Liver (tissue), 9 donors: ENCODE measurements around the gene PRKCD. TPM values are rescaled to one million over a fixed set of nuclear protein-coding genes. Genes with fewer than 3 reads are reported as not detected.
A peak's percentile ranks its signal among the peaks of the same experiment; 100 is the strongest.

Source experiments
- DNase-seq: peaks from one replicate; pipeline ENCODE4 v3.0.0-alpha.2; 2017; ENCODE audit warnings: low spot score
- H3K27ac ChIP-seq, 2 donors: one replicate each; pipeline ENCODE4 v1.7.0; 2013; ENCODE audit warnings: inconsistent platforms in 2 of 2, low read length in 2 of 2, control low read depth in 1 of 2, low read depth in 1 of 2, mild to moderate bottlenecking in 1 of 2
- H3K27me3 ChIP-seq, 4 donors: one replicate each; pipeline versions ENCODE4 v1.6.1 to v1.7.0; 2013; ENCODE audit warnings: low read length in 3 of 4, inconsistent platforms in 1 of 4, mild to moderate bottlenecking in 1 of 4, moderate library complexity in 1 of 4; ENCODE audit not compliant: control insufficient read depth in 4 of 4, insufficient read depth in 4 of 4
- H3K36me3 ChIP-seq, 4 donors: one replicate each; pipeline versions ENCODE4 v1.6.1 to v1.7.0; 2013; ENCODE audit warnings: low read length in 3 of 4, mild to moderate bottlenecking in 3 of 4, low read depth in 1 of 4, moderate library complexity in 1 of 4; ENCODE audit not compliant: control insufficient read depth in 4 of 4, insufficient read depth in 3 of 4
- H3K4me1 ChIP-seq, 4 donors: one replicate each; pipeline versions ENCODE4 v1.6.1 to v1.7.0; 2013; ENCODE audit warnings: low read length in 3 of 4, mild to moderate bottlenecking in 3 of 4, moderate library complexity in 1 of 4; ENCODE audit not compliant: control insufficient read depth in 4 of 4, insufficient read depth in 4 of 4
- H3K4me3 ChIP-seq, 3 donors: one replicate each; pipeline versions ENCODE4 v1.6.1 to v1.7.0; 2013; ENCODE audit warnings: low read length in 3 of 3, control low read depth in 1 of 3, low read depth in 1 of 3, mild to moderate bottlenecking in 1 of 3
- H3K9ac ChIP-seq, 2 donors: one replicate each; pipeline ENCODE4 v1.7.0; 2013; ENCODE audit warnings: low read length in 2 of 2, mild to moderate bottlenecking in 2 of 2, moderate library complexity in 2 of 2, control low read depth in 1 of 2, low read depth in 1 of 2
- H3K9me3 ChIP-seq, 4 donors: one replicate each; pipeline versions ENCODE4 v1.6.1 to v1.7.0; 2013; ENCODE audit warnings: low read length in 3 of 4; ENCODE audit not compliant: control insufficient read depth in 4 of 4
- ATF3 ChIP-seq: IDR thresholded peaks from 2 replicates; pipeline ENCODE4 v1.6.1; 2016; ENCODE audit warnings: antibody characterized with exemption
- CTCF ChIP-seq: fragments of 150-350 bp; IDR thresholded peaks from 2 replicates; pipeline ENCODE4 v1.5.1; 2017; ENCODE audit warnings: improper control_type of control experiment, low read depth, low read length; ENCODE audit not compliant: missing input control
- FOXA1 ChIP-seq: IDR thresholded peaks from 2 replicates; pipeline ENCODE4 v1.6.1; 2016; ENCODE audit warnings: antibody characterized with exemption
- FOXA2 ChIP-seq: IDR thresholded peaks from 2 replicates; pipeline ENCODE4 v1.6.1; 2016; ENCODE audit warnings: antibody characterized with exemption
- GABPA ChIP-seq, 2 donors: IDR thresholded peaks in 1 of 2; conservative IDR thresholded peaks in 1 of 2; 2 replicates each; pipeline ENCODE4 v1.6.1; 2016; ENCODE audit warnings: antibody characterized with exemption in 2 of 2, mild to moderate bottlenecking in 1 of 2, moderate library complexity in 1 of 2
- HNF4A ChIP-seq, 2 donors: conservative IDR thresholded peaks; 2 replicates each; pipeline ENCODE4 v1.6.1; 2016; ENCODE audit warnings: antibody characterized with exemption in 2 of 2, mild to moderate bottlenecking in 2 of 2
- JUND ChIP-seq, 2 donors: IDR thresholded peaks; 2 replicates each; pipeline ENCODE4 v1.6.1; 2016; ENCODE audit warnings: antibody characterized with exemption in 2 of 2
- MAX ChIP-seq: IDR thresholded peaks from 2 replicates; pipeline ENCODE4 v1.6.1; 2016; ENCODE audit warnings: antibody characterized with exemption
- NR2F2 ChIP-seq: IDR thresholded peaks from 2 replicates; pipeline ENCODE4 v1.6.1; 2016; ENCODE audit warnings: antibody characterized with exemption
- REST ChIP-seq: IDR thresholded peaks from 2 replicates; pipeline ENCODE4 v1.6.1; 2016; ENCODE audit warnings: antibody characterized with exemption, mild to moderate bottlenecking
- RXRA ChIP-seq, 2 donors: IDR thresholded peaks; 2 replicates each; pipeline ENCODE4 v1.6.1; 2017 to 2018; ENCODE audit warnings: antibody characterized with exemption in 2 of 2, mild to moderate bottlenecking in 1 of 2
- SP1 ChIP-seq: IDR thresholded peaks from 2 replicates; pipeline ENCODE4 v1.6.1; 2018; ENCODE audit warnings: antibody characterized with exemption, mild to moderate bottlenecking
- TAF1 ChIP-seq: conservative IDR thresholded peaks from 2 replicates; pipeline ENCODE4 v1.6.1; 2016; ENCODE audit warnings: antibody characterized with exemption, mild to moderate bottlenecking
- YY1 ChIP-seq: IDR thresholded peaks from 2 replicates; pipeline ENCODE4 v1.6.1; 2016; ENCODE audit warnings: antibody characterized with exemption, mild to moderate bottlenecking
- ZBTB33 ChIP-seq: IDR thresholded peaks from 2 replicates; pipeline ENCODE4 v1.6.1; 2016; ENCODE audit warnings: antibody characterized with exemption
- WGBS: extraction: QIAGEN DNeasy Blood & Tissue Kit; methylation state at CpG from one replicate; pipeline ENCODE4 v1.1.7; 2013; 5-methylcytosine and 5-hydroxymethylcytosine counted together
- polyA plus RNA-seq, 2 donors: library from polyadenylated mRNA; stranded (reverse) in 1 of 2; unstranded in 1 of 2; fragments of 200-250 nt in 1 of 2; fragments of >200 nt in 1 of 2; fragmentation: Nextera tagmentation in 1 of 2; extraction: Ambion mirVana in 1 of 2; gene quantifications; one replicate each; pipeline versions ENCODE4 v1.2.1 to v1.2.3, GENCODE V29; 2013 to 2015
- total RNA-seq, 2 donors: library from RNA; depleted of rRNA; stranded (reverse); fragments of >200 nt; gene quantifications; one replicate each; pipeline ENCODE4 v1.2.3, GENCODE V29; 2014
- donor health status: healthy.
- donor health status: healthy.
- donor health status: healthy.
- donor health status: healthy.
- donor health status: healthy.

The PRKCD gene
- total and polyA plus RNA-seq, 4 donors: 3.1 to 7.3 (median 3.4) TPM

- TF ChIP-seq CTCF (no peak), RXRA (IDR thresholded peaks at IDR 0.05) (no peak), NR2F2 (no peak), JUND (IDR thresholded peaks at IDR 0.05) (no peak)
These were observed 37.1 kb upstream of the PRKCD start (continued) for GRCh38 chr3:53123953-53124352.

GRCh38 chr3:53126601-53127000 is 34.4 kb upstream of the PRKCD start:
- H3K9ac ChIP-seq: no peak overlapping the region
- no peak overlapping the region for H3K4me3 ChIP-seq
- no peak overlapping the region for H3K27ac ChIP-seq
- H3K9me3 ChIP-seq: no peaks in the 10 kb centered on the region
- H3K36me3 ChIP-seq: peaks cover 9 to 40% (median 31%) of the 10 kb centered on the region in 4 donors
- peaks cover 4 to 21% (median 19%) of the 10 kb centered on the region in 4 donors for H3K4me1 ChIP-seq
- no peak for TF ChIP-seq FOXA1
- TF ChIP-seq MAX: no peak
- TF ChIP-seq ATF3: no peak
- TF ChIP-seq NR2F2: no peak
- TF ChIP-seq HNF4A (conservative IDR thresholded peaks at IDR 0.05): no peak
- no peak for TF ChIP-seq FOXA2
- no peak for TF ChIP-seq TAF1
- no peak for TF ChIP-seq GABPA (IDR thresholded peaks at IDR 0.05 in 1 of 2, conservative IDR thresholded peaks at IDR 0.05 in 1 of 2)
- 95% methylated on average over 2 of the region's 2 CpGs for WGBS
- DNase-seq: no peak
- no peaks in the 10 kb centered on the region for H3K27me3 ChIP-seq

GRCh38 chr3:53129344-53129743 is 31.7 kb upstream of the PRKCD start:
- H3K4me3 ChIP-seq: peak overlapping the region; percentile 78 to 94 (median 88)
- peaks cover 4 to 29% (median 23%) of the 10 kb centered on the region in 4 donors for H3K4me1 ChIP-seq
- WGBS: 86% methylated on average over 3 of the region's 3 CpGs
- peak overlapping the region; percentile 81 to 82 for H3K27ac ChIP-seq
- H3K9me3 ChIP-seq: no peaks in the 10 kb centered on the region
- peaks cover 1 to 15% (median 11%) of the 10 kb centered on the region in 4 donors for H3K36me3 ChIP-seq
- DNase-seq: no peak
- no peaks in the 10 kb centered on the region for H3K27me3 ChIP-seq
- peak overlapping the region in 1 of 2 donors; percentile 96 for H3K9ac ChIP-seq
- TF ChIP-seq ZBTB33 (no peak), MAX (no peak), ATF3 (no peak), YY1 (no peak), GABPA (IDR thresholded peaks at IDR 0.05 in 1 of 2, conservative IDR thresholded peaks at IDR 0.05 in 1 of 2) (no peak), SP1 (no peak), REST (no peak), FOXA2 (no peak), FOXA1 (no peak), JUND (IDR thresholded peaks at IDR 0.05) (no peak), RXRA (IDR thresholded peaks at IDR 0.05) (no peak)
